SKM-1 treated with dmso at 0.1 percent for 144 hours (cell line): ENCODE data around the gene MAPKAPK5.
"Not testable (repeated sequence)": the region's sequence is repeated elsewhere in the genome, so short reads cannot be mapped to it uniquely, and the experiment has no call there.

ENCODE experiments used
- DNase-seq: peaks from one replicate; lab custom pipeline; 2025; ENCODE audit not compliant: unreplicated experiment; lab: John Stamatoyannopoulos, UW

Gene MAPKAPK5

DNA sequence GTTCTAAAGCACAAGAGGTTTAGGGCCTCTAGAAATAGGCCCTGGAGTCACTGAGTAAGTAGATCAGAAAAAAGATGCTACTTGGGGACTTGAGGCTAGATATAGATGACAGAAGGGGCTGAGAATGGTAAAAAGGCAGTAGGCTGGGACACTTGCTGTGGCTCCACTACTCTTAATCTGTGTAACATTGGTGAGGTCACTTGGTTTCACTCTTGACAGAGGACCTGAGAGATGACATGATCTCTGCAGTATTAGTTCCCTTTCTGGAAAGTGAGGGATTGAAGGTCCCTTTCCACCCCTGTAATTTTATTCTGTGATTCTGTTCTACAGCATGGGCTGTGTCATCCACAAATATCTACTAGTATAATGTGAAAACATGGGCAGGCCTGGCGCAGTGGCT lies 39.7 kb downstream of the MAPKAPK5 start:
- no peak for DNase-seq

DNA sequence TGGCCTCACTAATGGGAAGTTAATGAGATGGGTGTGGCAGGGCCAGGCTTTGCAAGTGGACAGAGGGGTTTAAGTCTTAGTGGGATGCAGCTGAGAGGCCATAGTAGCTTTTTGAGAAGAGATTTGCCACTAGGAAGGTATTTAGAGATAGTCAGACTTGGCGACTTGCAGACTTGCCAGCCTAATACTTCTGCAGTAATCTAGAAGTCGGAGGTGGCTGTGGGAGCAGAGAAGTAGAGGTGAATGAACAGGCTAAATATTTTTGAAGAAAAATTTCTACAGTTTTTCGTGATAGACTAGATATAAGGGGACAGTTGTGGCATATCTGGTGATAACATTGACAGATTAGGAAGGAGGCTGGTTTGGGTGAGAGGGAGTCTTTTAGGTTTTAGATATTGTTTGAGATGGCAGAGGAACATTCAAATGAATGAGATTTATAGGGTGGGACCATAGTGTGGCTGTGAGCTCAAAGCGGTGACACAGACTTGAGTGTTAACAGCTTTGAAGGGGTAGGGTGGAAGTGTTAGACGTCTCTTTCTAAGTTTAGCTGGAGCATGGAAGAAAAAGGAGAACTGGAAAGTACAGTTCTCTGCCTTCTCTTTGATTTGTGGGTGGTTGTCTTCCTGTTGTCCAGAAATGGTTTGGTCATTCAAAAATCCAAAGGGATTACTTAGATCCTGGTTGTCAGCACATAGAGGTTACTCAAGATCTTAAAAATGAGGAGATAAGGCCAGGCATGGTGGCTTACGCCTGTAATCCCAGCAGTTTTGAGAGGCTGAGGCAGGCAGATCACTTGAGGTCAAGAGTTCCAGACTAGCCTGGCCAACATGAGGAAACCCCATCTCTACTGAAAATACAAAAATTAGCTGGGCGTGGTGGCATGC lies 44.9 kb downstream of the MAPKAPK5 start:
- DNase-seq = no peak

DNA sequence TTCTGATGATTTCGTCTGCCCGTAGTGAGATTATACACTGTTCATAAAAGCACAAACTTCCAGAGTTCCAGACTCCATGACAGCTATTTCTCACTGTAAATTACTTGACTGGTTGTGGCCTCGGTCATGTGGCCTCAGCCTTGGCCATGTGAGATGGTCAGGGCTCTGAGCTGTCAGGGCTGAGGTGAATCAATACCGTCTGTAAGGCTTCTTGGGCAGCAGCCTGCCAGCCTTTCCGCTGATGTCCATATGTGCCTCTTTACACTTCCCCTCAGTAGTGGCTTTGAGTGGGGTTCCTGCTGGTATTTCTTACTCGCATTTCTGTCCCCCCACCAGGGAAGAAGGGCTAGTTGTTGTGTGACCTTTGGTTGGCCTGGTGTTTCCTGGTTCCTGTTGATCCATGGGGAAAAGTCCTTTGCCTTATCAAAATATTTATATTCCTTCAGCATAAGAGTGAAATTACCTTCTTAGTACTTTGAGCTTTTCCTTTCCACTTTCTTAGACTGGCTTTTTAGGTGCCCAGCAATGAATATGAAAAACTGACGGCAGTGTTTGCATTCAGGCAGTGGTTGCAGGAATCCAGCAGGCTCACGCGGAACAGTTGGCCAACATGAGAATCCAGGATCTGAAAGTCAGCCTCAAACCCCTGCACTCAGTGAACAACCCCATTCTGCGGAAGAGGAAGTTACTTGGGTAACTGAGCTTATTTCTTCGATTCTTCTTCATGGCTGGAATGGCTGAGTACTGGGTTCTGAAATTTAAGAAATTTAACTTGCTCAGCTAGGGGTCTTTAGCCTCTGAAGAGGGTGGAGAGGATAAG lies 46.1 kb downstream of the MAPKAPK5 start:
- DNase-seq = no peak

GRCh38 chr12:111893287-111893686 lies 51.3 kb downstream of the MAPKAPK5 start:
- no peak for DNase-seq

- no peak for DNase-seq
These were observed 52.5 kb downstream of the MAPKAPK5 start for GRCh38 chr12:111894556-111894955.

DNA sequence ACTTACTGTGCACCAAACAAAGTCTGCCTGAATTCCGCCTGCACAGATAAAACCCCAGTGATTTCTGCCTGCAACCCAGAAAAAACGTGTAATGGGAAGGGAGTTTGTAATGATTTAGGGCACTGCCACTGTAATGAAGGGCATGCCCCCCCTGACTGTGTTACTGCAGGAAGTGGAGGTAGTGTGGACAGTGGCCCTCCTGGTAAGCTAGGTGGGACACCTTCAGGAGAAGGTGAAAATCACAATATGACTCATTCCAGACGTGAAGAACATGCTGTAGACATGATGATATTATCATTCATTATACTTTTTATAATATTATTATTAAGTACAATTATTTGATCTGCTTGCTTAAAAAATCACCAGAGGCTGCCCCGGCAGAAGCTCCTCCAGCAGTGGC lies 59.2 kb downstream of the MAPKAPK5 start:
- DNase-seq = no peak

GRCh38 chr12:111904446-111904975 lies 62.5 kb downstream of the MAPKAPK5 start:
- no peak for DNase-seq

DNA sequence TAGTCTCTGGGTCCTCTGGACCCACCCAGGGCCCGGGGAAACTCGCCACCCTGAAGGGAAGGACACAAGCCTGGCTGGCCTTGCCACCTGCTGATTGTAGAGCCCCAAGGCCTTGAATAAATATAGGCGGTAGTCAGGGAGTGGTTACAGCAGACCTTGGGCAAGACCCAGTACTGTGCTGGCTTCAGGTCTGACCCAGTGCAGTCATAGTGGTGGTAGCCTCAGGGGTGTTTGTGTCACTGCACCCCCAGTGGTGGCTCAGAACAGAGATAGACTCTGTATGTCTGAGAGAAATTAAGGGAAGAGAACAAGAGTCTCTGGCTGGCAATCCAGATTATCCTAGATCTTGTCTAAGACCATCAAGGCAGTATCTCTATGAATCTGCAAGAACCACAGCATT lies 63.5 kb downstream of the MAPKAPK5 start:
- no peak for DNase-seq

- DNase-seq = no peak
These were observed 65.7 kb downstream of the MAPKAPK5 start for GRCh38 chr12:111907740-111908139.

DNA sequence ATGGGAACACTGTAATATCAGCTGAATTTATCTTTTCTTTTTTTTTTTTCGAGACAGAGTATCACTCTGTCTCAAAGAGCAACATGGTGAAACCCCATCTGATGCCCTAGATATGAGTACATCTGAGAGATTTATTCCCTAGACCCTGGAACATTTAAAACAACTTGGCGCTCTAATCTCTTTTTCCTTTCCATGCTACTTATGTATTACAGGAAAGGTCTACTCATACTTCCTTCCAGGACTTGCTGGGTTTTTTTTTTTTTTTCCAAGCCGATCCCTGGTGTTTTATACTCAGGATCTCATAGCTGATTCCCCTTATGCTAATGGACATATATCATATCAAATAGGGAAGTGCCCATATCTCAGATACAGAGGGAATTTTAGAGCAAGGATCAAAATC lies 83.1 kb downstream of the MAPKAPK5 start:
- no peak for DNase-seq

DNA sequence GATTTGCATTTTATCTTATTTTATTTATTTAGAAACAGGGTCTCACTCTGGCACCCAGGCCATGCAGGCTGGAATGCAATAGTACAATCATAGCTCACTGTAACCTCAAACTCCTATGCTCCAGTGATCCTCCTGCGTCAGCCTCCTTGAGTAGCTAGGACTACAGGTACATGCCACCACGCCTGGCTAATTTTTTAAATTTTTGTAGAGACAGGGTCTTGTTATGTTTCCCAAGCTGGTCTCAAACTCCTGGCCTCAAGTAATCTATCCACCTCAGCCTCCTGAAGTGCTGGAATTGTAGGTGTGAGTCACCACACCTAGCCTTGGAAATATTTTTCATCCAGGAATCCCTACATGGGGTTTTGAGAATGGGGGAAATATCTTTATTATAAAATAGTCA lies 84.6 kb downstream of the MAPKAPK5 start:
- no peak for DNase-seq

DNA sequence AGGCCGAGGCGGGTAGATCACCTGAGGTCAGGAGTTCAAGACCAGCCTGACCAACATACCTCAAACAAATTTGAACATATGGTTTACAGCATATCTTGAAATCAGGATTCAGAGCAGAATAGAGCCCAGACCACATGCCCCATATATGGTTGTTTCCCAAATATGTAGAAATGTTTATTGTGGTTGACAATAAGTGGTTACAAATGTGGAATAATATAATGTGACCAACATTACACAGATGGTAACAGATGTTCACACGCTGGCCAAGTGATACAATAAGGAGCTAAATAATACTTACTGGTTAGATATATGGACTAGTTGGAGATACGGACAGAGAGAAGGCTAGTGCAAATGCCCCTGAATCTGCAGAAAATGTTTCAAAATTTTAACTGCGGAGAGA lies 85.3 kb downstream of the MAPKAPK5 start:
- no peak for DNase-seq

- no peak for DNase-seq
These were observed 90.2 kb downstream of the MAPKAPK5 start for GRCh38 chr12:111932241-111932640.

DNA sequence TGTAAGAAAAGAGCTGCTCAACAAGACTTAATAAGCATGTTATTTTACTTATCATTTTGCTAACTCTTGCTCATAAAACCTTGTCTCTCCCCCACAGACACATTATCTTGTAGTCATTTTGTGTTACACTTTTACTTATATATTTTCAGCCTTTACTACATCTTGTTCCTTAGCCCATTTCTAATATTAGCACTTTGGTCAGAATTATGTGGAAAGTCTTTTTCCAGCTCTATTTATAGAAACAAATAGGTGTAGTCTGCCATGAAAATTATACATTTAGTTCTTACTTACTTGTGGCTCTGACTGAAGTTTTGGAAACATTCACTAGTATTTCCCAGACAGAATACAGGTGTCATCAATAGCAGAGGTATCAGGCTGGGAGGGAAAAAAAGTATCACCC lies 94.8 kb downstream of the MAPKAPK5 start:
- DNase-seq = no peak

GRCh38 chr12:111937429-111937828 lies 95.4 kb downstream of the MAPKAPK5 start:
- DNase-seq = no peak

DNA sequence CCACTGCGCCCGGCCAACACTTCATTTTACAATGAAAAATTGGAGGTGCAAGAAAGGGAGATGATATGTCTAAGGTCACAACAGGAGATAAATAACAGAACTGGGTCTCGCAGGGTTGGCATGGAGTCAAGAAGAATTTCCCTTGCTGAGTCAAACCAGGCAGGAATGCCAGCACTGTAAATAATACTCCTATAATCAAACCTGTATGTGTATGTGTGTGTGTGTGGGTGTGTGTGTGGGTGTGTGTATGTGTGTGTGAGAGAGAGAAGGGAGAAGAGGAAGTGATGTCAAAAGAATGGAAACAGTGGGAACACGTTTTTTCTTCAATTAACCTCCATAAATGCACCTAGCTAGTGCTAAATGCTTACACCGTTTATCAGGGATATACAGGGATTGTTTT lies 100.5 kb downstream of the MAPKAPK5 start:
- DNase-seq = no peak

GRCh38 chr12:111943929-111944328 lies 101.9 kb downstream of the MAPKAPK5 start:
- no peak for DNase-seq

- DNase-seq = not testable (repeated sequence)
These were observed 109.1 kb downstream of the MAPKAPK5 start for GRCh38 chr12:111950961-111951676.
